Glutamatergic neuron (in vitro differentiated cells): ENCODE measurements around the gene HDAC4. TPM values are rescaled to one million over a fixed set of nuclear protein-coding genes. Genes with fewer than 3 reads are reported as not detected.

Source experiments
- DNase-seq: peaks from one replicate; pipeline ENCODE4 v3.0.0; 2022
- H3K27ac Mint-ChIP-seq: one replicate; pipeline ENCODE4 v1.8.0; 2020; ENCODE audit warnings: mild to moderate bottlenecking, mixed read lengths, inconsistent platforms; ENCODE audit not compliant: unreplicated experiment
- H3K27me3 Mint-ChIP-seq: one replicate; pipeline ENCODE4 v1.8.0; 2020; ENCODE audit warnings: mild to moderate bottlenecking, moderate library complexity, mixed read lengths, inconsistent platforms; ENCODE audit not compliant: unreplicated experiment
- H3K36me3 Mint-ChIP-seq: one replicate; pipeline ENCODE4 v1.8.0; 2020; ENCODE audit warnings: mild to moderate bottlenecking, mixed read lengths, inconsistent platforms; ENCODE audit not compliant: unreplicated experiment
- H3K4me1 Mint-ChIP-seq: one replicate; pipeline ENCODE4 v1.8.0; 2020; ENCODE audit warnings: mild to moderate bottlenecking, low read depth, mixed read lengths, inconsistent platforms; ENCODE audit not compliant: unreplicated experiment
- H3K4me3 Mint-ChIP-seq: one replicate; pipeline ENCODE4 v1.8.0; 2020; ENCODE audit warnings: mild to moderate bottlenecking, mixed read lengths, inconsistent platforms; ENCODE audit not compliant: unreplicated experiment
- H3K9me3 Mint-ChIP-seq: one replicate; pipeline ENCODE4 v1.8.0; 2020; ENCODE audit warnings: mild to moderate bottlenecking, moderate library complexity, mixed read lengths, inconsistent platforms; ENCODE audit not compliant: unreplicated experiment
- CTCF ChIP-seq: fragments of 200-600 bp; sonication (generic); IDR thresholded peaks from one replicate; pipeline ENCODE4 v1.5.0; 2021; ENCODE audit not compliant: partially characterized antibody, unreplicated experiment
- total RNA-seq: library from RNA; stranded (reverse); fragmentation: NEBNext Ultra II Directional; extraction: Animal tissue kit (Norgen Biotek cat#: 25700); gene quantifications from one replicate; pipeline ENCODE4 v1.2.1, GENCODE V29; 2021; ENCODE audit not compliant: unreplicated experiment

The HDAC4 gene
- total RNA-seq, 1 donor from 2014 or later = 90.6 TPM

GRCh38 chr2:239348563-239349452 lies 52.0 kb downstream of the HDAC4 start:
- H3K36me3 Mint-ChIP-seq = no peaks in the 10 kb centered on the region
- no peak for DNase-seq

GRCh38 chr2:239346676-239347075 lies 54.1 kb downstream of the HDAC4 start:
- no peak for DNase-seq
- Mint-ChIP-seq H3K4me3 (no peak overlapping the region), H3K36me3 (no peaks in the 10 kb centered on the region), H3K4me1 (peaks cover 9% of the 10 kb centered on the region), H3K27me3 (peaks cover 2% of the 10 kb centered on the region), H3K27ac (no peak overlapping the region), H3K9me3 (peaks cover 2% of the 10 kb centered on the region)
- no peak for TF ChIP-seq CTCF

More at GRCh38 chr2:239348563-239349452, 52.0 kb downstream of the HDAC4 start:
- Mint-ChIP-seq H3K27me3 (peaks cover 2% of the 10 kb centered on the region), H3K9me3 (peaks cover 4% of the 10 kb centered on the region), H3K4me3 (no peak overlapping the region), H3K27ac (no peak overlapping the region), H3K4me1 (peaks cover 15% of the 10 kb centered on the region)
- TF ChIP-seq CTCF = no peak

GRCh38 chr2:239345251-239345650 lies 55.6 kb downstream of the HDAC4 start:
- Mint-ChIP-seq H3K27me3 (peaks cover 2% of the 10 kb centered on the region), H3K27ac (no peak overlapping the region), H3K4me1 (peaks cover 13% of the 10 kb centered on the region), H3K36me3 (no peaks in the 10 kb centered on the region), H3K4me3 (no peak overlapping the region), H3K9me3 (peaks cover 2% of the 10 kb centered on the region)
- no peak for DNase-seq
- no peak for TF ChIP-seq CTCF

- H3K9me3 Mint-ChIP-seq = peaks cover 2% of the 10 kb centered on the region
These were observed 56.0 kb downstream of the HDAC4 start for GRCh38 chr2:239344857-239345216.

More at GRCh38 chr2:239344857-239345216, 56.0 kb downstream of the HDAC4 start:
- Mint-ChIP-seq H3K27me3 (peaks cover 3% of the 10 kb centered on the region), H3K4me1 (peaks cover 15% of the 10 kb centered on the region), H3K27ac (no peak overlapping the region), H3K4me3 (no peak overlapping the region), H3K36me3 (no peaks in the 10 kb centered on the region)
- TF ChIP-seq CTCF = no peak
- DNase-seq = no peak
